MM.1S (cell line): ENCODE data around the gene DNAH10.

Experiments used
- EZH2 ChIP-seq: fragments of 300-600 bp; sonication (generic); optimal IDR thresholded peaks from 2 replicates; pipeline ENCODE3; 2017; ENCODE audit warnings: low read depth, mild to moderate bottlenecking, antibody characterized with exemption, low read length, mixed read lengths
- EZH2phosphoT487 ChIP-seq: fragments of 300-600 bp; sonication (generic); IDR thresholded peaks from 2 replicates; pipeline ENCODE4 v1.6.1; 2018; ENCODE audit warnings: antibody characterized with exemption, low read length
- TF ChIP-seq, protein P1 (sequence below): fragments of 300-600 bp; sonication (generic); IDR thresholded peaks from 2 replicates; pipeline ENCODE4 v1.5.1; 2016; ENCODE audit warnings: antibody characterized with exemption, low read length, mixed read lengths

DNA sequence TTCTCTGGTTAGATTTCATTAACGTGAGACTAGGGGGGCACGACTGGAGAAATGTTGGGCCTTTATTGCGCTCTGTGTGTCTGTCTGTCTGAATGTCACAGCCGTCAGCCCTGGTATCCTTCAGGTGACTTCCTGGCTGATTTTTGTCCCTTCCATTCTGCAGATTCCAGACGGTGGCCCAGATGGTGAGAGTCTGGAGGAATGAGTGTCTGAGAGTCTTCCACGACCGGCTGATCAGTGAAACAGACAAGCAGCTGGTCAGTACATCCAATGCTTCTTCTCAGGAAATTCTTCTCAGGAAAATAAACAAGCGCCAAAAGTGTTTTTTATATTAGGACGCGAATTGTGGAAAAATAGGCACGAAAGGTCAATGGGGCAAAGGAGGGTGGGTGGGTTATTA is 117.0 kb downstream of the DNAH10 start:
- TF ChIP-seq, protein P1, sequence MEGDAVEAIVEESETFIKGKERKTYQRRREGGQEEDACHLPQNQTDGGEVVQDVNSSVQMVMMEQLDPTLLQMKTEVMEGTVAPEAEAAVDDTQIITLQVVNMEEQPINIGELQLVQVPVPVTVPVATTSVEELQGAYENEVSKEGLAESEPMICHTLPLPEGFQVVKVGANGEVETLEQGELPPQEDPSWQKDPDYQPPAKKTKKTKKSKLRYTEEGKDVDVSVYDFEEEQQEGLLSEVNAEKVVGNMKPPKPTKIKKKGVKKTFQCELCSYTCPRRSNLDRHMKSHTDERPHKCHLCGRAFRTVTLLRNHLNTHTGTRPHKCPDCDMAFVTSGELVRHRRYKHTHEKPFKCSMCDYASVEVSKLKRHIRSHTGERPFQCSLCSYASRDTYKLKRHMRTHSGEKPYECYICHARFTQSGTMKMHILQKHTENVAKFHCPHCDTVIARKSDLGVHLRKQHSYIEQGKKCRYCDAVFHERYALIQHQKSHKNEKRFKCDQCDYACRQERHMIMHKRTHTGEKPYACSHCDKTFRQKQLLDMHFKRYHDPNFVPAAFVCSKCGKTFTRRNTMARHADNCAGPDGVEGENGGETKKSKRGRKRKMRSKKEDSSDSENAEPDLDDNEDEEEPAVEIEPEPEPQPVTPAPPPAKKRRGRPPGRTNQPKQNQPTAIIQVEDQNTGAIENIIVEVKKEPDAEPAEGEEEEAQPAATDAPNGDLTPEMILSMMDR = no peak
- TF ChIP-seq EZH2phosphoT487 = no peak
- TF ChIP-seq EZH2 = no peak
